ENCODE results near the gene SUPT6H. TPM values are rescaled to one million over a fixed set of nuclear protein-coding genes. Genes with fewer than 3 reads are reported as not detected.

Gene SUPT6H
- polyA plus RNA-seq, 4 donors, result 26.4 to 69.7 (median 29.0) TPM

Other genes starting within 250 kb of the SUPT6H start
- gene SLC13A2, start 188.6 kb upstream of the SUPT6H start, polyA plus RNA-seq, result 100 to 1,000 TPM in 3 of 4 donors, 10 to 100 TPM in 1; 40.5 to 320 (median 211) TPM
- under 1 TPM in 1 of 4 donors, not detected in 3; 0.16 TPM for gene FOXN1, start 155.9 kb upstream of the SUPT6H start, polyA plus RNA-seq
- 10 to 100 TPM; 14.6 to 57.0 (median 29.9) TPM for gene UNC119, start 109.6 kb upstream of the SUPT6H start, polyA plus RNA-seq
- 100 to 1,000 TPM in 1 of 4 donors, 10 to 100 TPM in 3; 24.8 to 131 (median 39.8) TPM for gene PIGS, start 90.7 kb upstream of the SUPT6H start, polyA plus RNA-seq
- gene ALDOC, start 85.3 kb upstream of the SUPT6H start, polyA plus RNA-seq, result 10 to 100 TPM; 27.6 to 85.0 (median 42.9) TPM
- 10 to 100 TPM; 20.3 to 39.3 (median 35.4) TPM for gene SPAG5, start 63.2 kb upstream of the SUPT6H start, polyA plus RNA-seq
- 10 to 100 TPM in 1 of 4 donors, 1 to 10 TPM in 1, under 1 TPM in 2; 0.22 to 13.0 (median 1.9) TPM for gene RSKR, start 48.0 kb upstream of the SUPT6H start, polyA plus RNA-seq
- 10 to 100 TPM; 15.7 to 58.5 (median 30.5) TPM for gene BLTP2, start 17.0 kb upstream of the SUPT6H start, polyA plus RNA-seq
- 10 to 100 TPM; 45.4 to 61.8 (median 49.6) TPM for gene SDF2, start 299 bp upstream of the SUPT6H start, polyA plus RNA-seq
- gene PROCA1, start 49.7 kb downstream of the SUPT6H start, polyA plus RNA-seq, result 1 to 10 TPM; 2.3 to 5.4 (median 4.4) TPM
- gene RAB34, start 55.7 kb downstream of the SUPT6H start, polyA plus RNA-seq, result 10 to 100 TPM in 3 of 4 donors, 1 to 10 TPM in 1; 4.2 to 76.4 (median 32.2) TPM
- gene RPL23A, start 57.8 kb downstream of the SUPT6H start, polyA plus RNA-seq, result 1,000 to 10,000 TPM in 3 of 4 donors, 100 to 1,000 TPM in 1; 783 to 1,912 (median 1,526) TPM
- 10 to 100 TPM; 10.7 to 21.3 (median 11.6) TPM for gene TLCD1, start 64.0 kb downstream of the SUPT6H start, polyA plus RNA-seq
- 1 to 10 TPM; 3.5 to 5.7 (median 3.6) TPM for gene NEK8, start 66.6 kb downstream of the SUPT6H start, polyA plus RNA-seq
- 100 to 1,000 TPM in 2 of 4 donors, 10 to 100 TPM in 2; 58.8 to 203 (median 128) TPM for gene TRAF4, start 81.8 kb downstream of the SUPT6H start, polyA plus RNA-seq
- gene FAM222B, start 180.6 kb downstream of the SUPT6H start, polyA plus RNA-seq, result 10 to 100 TPM in 3 of 4 donors, 1 to 10 TPM in 1; 9.7 to 28.1 (median 13.4) TPM
- 10 to 100 TPM; 38.5 to 48.9 (median 46.7) TPM for gene ERAL1, start 192.8 kb downstream of the SUPT6H start, polyA plus RNA-seq
- 10 to 100 TPM; 19.9 to 73.8 (median 36.8) TPM for gene FLOT2, start 235.5 kb downstream of the SUPT6H start, polyA plus RNA-seq
- 10 to 100 TPM in 2 of 4 donors, 1 to 10 TPM in 2; 7.3 to 11.3 (median 8.8) TPM for gene DHRS13, start 240.9 kb downstream of the SUPT6H start, polyA plus RNA-seq

Data from small intestine (tissue), 4 donors.